22Rv1 (cell line): ENCODE measurements around the gene BNC2.

Source experiments
- CTCF ChIP-seq: fragments of 450-650 bp; IDR thresholded peaks from 2 replicates; pipeline ENCODE4 v1.5.1; 2017; ENCODE audit warnings: mild to moderate bottlenecking
- ZFX ChIP-seq: fragments of 450-650 bp; IDR thresholded peaks from 2 replicates; pipeline ENCODE4 v1.6.1; 2017; ENCODE audit warnings: antibody characterized with exemption, borderline replicate concordance

- no peak for TF ChIP-seq CTCF
- no peak for TF ChIP-seq ZFX
Measured at GRCh38 chr9:16688814-16689213, 181.7 kb downstream of the BNC2 start.
